ENCODE results near the gene COX6A1. TPM values are rescaled to one million over a fixed set of nuclear protein-coding genes. Genes with fewer than 3 reads are reported as not detected.
A peak's percentile ranks its signal among the peaks of the same experiment; 100 is the strongest.

COX6A1 gene
- total RNA-seq, 2 donors from 2014 or later = 229 to 431 TPM

GRCh38 chr12:120473807-120474615, 36.1 kb downstream of the COX6A1 start:
- Histone ChIP-seq H3K27ac (peak overlapping the region in 1 of 2 donors; percentile 43), H3K4me3 (no peak overlapping the region), H3K36me3 (no peaks in the 10 kb centered on the region), H3K4me1 (ENCODE audit: control insufficient read depth in 1 of 2, low read depth in 2 of 2) (peaks cover 4 to 24% of the 10 kb centered on the region in 2 donors), H3K9me3 (no peaks in the 10 kb centered on the region), H3K27me3 (replicated peaks; ENCODE audit: insufficient read depth) (no peaks in the 10 kb centered on the region)
- ATAC-seq (ENCODE audit: insufficient number of reproducible peaks, low FRiP score, low read depth) (no peak), DNase-seq (ENCODE audit: low spot score) (no peak)
- no peak for TF ChIP-seq CTCF (IDR thresholded peaks at IDR 0.05)

GRCh38 chr12:120474616-120474960, 36.7 kb downstream of the COX6A1 start:
- DNase-seq (ENCODE audit: low spot score) (no peak), ATAC-seq (ENCODE audit: insufficient number of reproducible peaks, low FRiP score, low read depth) (no peak)
- no peak overlapping the region for H3K4me3 ChIP-seq
- H3K27me3 ChIP-seq (replicated peaks; ENCODE audit: insufficient read depth) = no peaks in the 10 kb centered on the region
- no peak overlapping the region for H3K27ac ChIP-seq
- H3K9me3 ChIP-seq = no peaks in the 10 kb centered on the region
- TF ChIP-seq CTCF (IDR thresholded peaks at IDR 0.05) = no peak
- H3K36me3 ChIP-seq = no peaks in the 10 kb centered on the region
- peaks cover 4 to 24% of the 10 kb centered on the region in 2 donors for H3K4me1 ChIP-seq (ENCODE audit: control insufficient read depth in 1 of 2, low read depth in 2 of 2)

GRCh38 chr12:120475643-120476042, 37.7 kb downstream of the COX6A1 start:
- ATAC-seq (ENCODE audit: insufficient number of reproducible peaks, low FRiP score, low read depth) (no peak), DNase-seq (ENCODE audit: low spot score) (no peak)
- H3K9me3 ChIP-seq = no peaks in the 10 kb centered on the region
- no peaks in the 10 kb centered on the region for H3K27me3 ChIP-seq (replicated peaks; ENCODE audit: insufficient read depth)
- TF ChIP-seq CTCF (IDR thresholded peaks at IDR 0.05) = no peak
- H3K4me1 ChIP-seq (ENCODE audit: control insufficient read depth in 1 of 2, low read depth in 2 of 2) = peaks cover 0 to 16% of the 10 kb centered on the region in 2 donors
- H3K36me3 ChIP-seq = no peaks in the 10 kb centered on the region
- H3K4me3 ChIP-seq = no peak overlapping the region
- no peak overlapping the region for H3K27ac ChIP-seq

GRCh38 chr12:120479458-120479857, 41.5 kb downstream of the COX6A1 start:
- Histone ChIP-seq H3K4me1 (ENCODE audit: control insufficient read depth in 1 of 2, low read depth in 2 of 2) (peaks cover 0 to 8% of the 10 kb centered on the region in 2 donors), H3K9me3 (no peaks in the 10 kb centered on the region), H3K27ac (no peak overlapping the region), H3K36me3 (no peaks in the 10 kb centered on the region), H3K4me3 (no peak overlapping the region), H3K27me3 (replicated peaks; ENCODE audit: insufficient read depth) (no peaks in the 10 kb centered on the region)
- ATAC-seq (ENCODE audit: insufficient number of reproducible peaks, low FRiP score, low read depth) (no peak), DNase-seq (ENCODE audit: low spot score) (no peak)
- no peak for TF ChIP-seq CTCF (IDR thresholded peaks at IDR 0.05)

GRCh38 chr12:120480211-120480610, 42.3 kb downstream of the COX6A1 start:
- TF ChIP-seq CTCF (IDR thresholded peaks at IDR 0.05) = no peak
- ATAC-seq (ENCODE audit: insufficient number of reproducible peaks, low FRiP score, low read depth) = no peak
- peaks cover 0 to under 1% of the 10 kb centered on the region in 2 donors for H3K4me1 ChIP-seq (ENCODE audit: control insufficient read depth in 1 of 2, low read depth in 2 of 2)
- no peaks in the 10 kb centered on the region for H3K27me3 ChIP-seq (replicated peaks; ENCODE audit: insufficient read depth)
- H3K27ac ChIP-seq = no peak overlapping the region
- H3K4me3 ChIP-seq = no peak overlapping the region
- no peak for DNase-seq (ENCODE audit: low spot score)
- H3K9me3 ChIP-seq = no peaks in the 10 kb centered on the region
- no peaks in the 10 kb centered on the region for H3K36me3 ChIP-seq
